ENCODE results near the gene SULT1A1.
"Not testable (repeated sequence)": the region's sequence is repeated elsewhere in the genome, so short reads cannot be mapped to it uniquely, and the experiment has no call there.

SULT1A1 gene

DNA sequence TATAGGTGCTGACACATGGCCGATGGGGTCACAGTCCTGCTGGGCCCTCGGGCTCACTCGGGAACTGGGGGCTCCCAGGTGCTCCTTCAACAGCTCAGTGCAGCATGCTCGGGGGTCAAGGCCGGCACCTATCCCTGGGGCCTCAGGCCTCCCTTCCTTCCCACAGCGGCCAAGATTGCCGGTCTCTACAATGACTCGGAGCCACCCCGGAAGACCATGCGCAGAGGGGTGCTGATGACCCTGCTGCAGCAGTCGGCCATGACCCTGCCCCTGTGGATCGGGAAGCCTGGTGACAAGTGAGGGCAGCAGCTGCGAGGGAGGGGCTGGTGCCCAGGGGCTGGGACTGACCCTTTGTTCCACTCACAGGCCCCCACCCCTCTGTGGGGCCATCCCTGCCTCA lies 19.9 kb downstream of the SULT1A1 start:
- no peak for DNase-seq

DNA sequence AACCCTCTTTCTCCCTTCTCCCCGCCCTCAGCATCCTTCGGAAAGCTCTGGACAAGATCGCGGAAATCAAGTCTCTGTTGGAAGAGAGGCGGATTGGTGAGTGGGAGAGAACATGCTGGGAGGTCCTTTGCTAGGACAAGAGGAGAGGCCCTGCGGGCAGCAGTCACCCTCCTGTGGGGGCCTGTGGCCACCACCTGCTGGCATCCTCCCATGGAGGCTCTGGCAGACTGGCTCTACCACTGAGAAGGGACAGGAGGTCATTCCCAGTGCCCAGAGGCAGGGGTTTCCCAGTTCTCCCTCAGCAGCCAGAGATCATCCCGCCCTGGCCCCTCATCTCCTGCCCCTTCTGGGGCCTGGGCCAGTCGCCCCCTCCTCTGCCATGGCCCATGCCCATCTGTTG lies 20.8 kb downstream of the SULT1A1 start:
- DNase-seq = no peak

DNA sequence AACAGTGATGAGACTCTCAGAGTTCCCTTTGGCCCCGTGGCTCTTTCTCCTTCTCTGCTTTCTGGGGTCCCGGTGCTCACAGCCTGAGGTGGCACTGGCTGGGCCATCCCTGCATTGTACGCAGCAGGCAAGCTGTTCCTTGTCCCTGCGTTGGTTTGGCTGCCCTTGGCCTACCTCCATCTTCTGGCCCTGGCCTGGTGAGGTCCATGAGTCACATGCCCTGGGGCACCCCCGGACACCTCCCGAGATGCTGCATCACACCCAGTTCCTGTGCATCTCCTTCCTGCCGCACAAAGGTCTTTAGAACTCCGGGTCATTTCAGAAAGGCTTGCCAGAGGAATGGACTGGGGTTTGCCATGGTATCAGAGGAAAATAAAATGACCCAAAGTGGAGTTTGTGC lies 22.5 kb downstream of the SULT1A1 start:
- DNase-seq = no peak

DNA sequence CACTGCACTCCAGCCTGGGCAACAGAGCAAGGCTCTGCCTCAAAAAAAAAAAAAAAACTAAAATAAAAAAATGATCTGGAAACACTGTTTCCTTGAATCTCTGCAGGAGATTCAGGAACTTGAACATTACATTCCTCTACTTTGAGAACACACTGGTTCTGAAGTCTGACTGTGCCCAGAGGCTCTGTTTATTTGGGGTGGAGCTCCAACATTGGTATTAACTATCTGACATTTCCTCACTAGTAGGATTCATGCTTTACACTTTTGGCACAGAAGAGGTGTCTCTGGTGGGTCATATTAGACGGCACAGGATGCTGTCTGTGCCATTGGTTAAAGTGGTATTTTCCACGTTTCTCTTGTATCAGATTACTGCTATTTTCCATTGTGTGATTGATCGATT lies 23.4 kb downstream of the SULT1A1 start:
- DNase-seq = no peak

DNA sequence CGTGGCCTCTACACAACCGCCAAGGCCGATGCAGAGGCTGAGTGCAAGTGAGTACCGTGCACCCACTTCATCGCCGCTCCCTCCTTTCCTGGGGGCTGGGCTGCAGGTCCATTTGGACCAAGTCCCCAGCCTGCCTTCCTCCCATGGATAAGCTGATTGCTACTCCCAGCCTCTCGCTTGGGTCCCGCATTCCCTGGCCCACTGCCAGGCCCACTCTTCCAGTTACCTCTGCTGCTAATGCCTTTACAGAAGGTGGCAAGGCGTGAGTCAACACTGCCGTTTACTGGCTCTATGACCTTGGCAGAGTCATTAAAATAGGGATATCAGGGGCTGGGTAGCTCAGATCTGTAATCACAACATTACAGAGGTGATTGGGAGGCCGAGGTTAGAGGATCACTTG lies 24.2 kb downstream of the SULT1A1 start:
- no peak for DNase-seq

DNA sequence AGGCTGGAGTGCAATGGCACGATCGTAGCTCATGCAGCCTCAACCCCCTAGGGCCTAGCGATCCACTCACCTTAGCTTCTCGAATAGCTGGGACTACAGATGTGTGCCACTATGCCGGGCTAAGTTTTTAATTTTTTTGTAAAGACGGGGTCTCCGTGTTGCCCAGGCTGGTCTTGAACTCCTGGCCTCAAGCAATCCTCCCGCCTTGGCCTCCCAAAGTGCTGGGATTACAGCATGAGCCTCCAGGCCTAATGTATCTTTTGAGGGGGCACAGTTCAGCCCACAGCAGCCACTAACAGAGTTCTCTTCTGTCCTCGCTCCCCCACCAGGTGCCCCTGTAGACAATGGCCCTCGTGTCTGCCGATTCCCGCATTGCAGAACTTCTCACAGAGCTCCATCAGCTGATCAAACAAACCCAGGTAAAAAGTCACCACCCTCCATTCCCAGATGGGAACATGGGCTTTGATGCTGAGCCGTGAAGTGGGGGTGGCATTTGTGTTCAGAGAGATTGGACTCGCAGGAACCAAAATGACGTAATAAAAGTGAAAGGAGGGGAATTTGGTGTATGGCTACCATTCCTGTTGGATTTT lies 29.0 kb downstream of the SULT1A1 start:
- no peak for DNase-seq

DNA sequence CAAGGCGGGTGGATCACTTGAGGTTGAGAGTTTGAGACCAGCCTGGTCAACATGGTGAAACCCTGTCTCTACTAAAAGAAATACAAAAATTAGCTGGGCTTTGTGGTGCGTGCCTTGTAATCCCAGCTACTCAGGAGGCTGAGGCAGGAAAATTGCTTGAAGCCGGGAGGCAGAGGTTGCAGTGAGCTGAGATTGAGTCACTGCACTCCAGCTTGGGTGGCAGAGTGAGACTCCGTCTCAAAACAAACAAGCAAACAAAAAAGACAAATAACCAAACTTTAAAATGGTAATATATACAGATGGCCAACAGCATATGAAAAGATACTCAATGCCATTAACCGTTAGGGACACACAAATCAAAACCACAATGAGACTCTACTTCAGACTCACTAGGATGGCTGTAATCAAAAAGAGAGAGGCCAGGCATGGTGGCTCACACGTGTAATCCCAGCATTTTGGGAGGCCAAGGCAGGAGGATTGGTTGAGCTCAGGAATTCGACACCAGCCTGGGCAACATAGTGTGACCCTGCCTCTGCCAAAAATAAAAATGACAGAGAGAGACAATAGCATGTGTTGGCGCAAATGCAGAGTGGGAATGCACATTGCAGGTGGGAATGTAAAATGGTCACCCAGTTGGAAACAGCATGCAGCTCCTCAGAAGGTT lies 34.3 kb downstream of the SULT1A1 start:
- DNase-seq = no peak

DNA sequence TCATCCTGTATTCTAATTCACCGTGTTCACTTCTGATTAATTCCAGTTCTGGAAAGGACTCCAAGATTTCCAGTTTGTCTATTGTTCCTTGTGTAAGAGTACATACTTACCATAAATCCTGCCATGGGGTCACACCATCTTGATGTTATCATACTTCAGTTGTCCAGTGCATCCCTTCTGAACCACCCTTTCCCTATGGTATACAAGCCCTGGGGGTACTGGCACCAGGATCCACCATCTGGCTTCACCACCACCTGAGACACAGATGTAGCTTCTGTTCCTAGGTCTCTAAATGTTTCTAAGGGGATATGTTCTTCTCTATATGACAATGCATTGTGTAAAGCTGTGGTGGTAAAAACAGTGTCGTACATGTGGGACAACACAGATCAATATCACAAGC lies 34.9 kb downstream of the SULT1A1 start:
- DNase-seq = no peak

DNA sequence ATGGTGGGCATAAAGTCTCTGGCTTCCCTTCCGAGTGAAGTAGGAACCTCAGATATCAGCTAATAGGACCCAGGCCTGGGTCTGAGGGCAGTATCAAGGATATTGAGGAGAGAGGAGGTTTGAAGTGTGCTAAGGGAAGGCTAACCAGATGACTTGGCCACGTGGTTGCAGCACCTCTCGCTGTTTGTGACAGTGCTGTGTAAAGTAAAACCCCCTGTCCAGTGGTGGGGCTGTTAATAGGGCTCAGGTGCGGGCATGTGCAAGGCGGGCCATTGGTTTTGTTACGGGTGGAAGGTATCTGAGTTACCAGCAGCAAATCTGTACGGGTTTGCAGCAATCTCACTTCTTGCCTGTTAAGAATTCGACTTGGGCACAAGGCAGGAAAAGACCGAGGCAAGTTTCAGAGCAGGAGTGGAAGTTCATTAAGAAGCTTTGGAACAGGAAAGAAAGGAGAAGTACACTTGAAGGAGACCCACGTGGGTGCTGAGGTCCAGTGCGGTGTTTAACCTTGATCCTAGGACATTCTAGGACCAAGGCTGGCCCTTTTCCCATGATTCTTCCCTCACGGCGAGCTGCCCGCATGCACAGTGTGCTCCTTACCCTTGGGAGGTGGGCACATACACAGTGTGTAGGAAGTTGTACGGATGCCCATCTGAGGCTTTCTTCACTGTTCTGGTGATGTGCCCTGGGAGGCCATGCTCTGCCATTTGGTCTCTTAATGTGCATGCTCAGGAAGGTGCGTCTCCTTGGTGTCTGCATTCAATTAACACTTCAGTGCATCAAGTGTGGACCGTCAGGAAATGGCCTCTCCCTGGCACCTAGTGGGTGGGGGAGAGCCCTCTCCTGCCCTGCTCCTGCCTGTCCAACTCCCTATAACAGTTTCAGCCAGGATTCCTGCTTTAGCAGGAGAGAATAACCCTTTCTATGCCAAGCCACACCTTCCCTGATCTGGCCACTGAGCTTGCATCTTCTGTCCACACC lies 35.8 kb downstream of the SULT1A1 start:
- DNase-seq = no peak

DNA sequence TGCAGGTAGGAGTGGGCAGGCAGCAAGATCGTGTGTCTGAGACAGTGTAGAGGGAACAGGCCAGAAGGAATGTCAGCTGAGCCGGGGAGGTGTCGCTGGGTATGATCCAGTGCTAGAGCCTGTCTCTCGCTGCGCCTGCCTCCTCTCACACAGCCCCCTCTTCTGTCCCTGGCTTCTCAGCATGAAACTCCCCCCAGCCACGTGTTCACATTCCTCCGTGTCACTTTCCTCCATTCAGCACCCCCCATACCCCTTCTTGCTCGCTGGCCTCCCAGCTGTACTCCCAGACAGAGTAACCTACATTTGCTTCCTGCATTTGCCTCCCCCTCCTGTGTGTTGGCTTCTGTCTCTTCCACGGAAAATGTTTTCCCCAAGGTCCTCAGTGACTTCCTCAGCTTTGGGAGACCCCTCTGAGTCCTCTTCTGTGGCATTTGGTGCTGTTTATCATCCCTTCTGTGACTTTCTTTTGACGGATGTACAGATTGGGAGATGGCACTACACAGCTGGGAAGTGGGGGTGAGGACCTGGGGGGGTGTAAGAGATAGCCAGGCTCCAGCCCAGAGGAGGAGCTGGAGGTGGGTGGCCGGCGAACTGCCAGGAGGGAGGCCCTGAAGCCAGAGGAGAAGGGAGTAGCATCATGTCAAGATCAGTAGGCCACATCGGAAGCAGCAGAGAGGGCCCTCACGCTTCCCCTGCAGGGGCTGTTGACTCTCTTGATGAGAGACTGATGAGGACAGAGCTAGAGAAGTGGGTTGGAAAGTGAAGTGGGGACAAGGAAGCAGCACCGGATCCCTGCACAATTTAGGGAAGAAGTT lies 36.9 kb downstream of the SULT1A1 start:
- no peak for DNase-seq

DNA sequence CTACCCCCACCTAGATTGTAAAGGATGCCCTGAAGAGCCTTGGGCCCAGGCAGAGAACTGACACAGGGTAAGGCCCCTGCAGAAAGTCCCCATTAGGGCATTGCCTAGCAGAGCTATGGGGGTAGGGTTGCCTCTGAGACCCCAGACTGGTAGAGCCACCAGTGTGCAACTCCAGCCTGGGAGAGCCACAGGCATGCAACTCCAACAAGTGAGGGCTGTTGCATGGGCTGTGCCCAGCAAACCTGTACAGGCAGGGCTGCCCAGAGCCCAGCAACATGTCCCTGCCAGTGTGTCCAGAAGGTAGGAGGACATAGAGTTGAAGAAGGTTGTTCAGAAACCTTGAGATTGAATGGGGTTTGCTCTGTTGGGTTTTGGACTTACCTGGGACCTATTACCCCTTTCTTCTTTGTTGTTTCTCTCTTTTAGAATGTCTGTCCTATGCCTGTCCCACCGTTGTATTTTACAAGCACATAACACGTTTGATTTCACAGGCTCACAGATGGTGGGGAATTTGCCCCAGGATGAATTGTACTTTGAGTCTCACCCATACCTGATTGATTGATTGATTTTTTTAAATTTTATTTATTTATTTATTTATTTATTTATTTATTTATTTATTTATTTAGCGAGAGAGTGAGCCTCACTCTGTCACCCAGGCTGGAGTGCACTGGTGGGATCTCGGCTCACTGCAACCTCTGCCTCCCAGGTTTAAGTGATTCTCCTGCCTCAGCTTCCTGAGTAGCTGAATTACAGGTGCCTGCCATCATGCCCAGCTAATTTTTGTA lies 39.7 kb downstream of the SULT1A1 start:
- DNase-seq = no peak

DNA sequence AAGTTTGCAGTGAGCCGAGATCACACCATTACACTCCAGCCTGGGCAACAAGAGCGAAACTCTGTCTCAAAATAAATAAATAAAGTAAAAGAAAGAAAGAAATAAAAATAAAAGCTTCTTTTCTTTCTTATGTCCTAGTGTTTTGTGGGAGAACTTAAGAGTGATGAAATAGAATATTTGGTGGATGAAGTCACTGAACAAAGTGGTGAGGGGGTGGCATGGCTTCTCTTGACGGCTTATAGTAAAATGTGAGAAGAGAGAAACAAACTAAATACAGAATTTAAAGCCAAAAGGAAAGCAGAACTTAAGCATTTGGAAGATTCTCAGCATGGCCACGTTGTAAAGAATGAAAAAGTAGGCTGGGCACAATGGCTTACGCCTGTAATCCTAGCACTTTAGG lies 40.8 kb downstream of the SULT1A1 start:
- DNase-seq = no peak

DNA sequence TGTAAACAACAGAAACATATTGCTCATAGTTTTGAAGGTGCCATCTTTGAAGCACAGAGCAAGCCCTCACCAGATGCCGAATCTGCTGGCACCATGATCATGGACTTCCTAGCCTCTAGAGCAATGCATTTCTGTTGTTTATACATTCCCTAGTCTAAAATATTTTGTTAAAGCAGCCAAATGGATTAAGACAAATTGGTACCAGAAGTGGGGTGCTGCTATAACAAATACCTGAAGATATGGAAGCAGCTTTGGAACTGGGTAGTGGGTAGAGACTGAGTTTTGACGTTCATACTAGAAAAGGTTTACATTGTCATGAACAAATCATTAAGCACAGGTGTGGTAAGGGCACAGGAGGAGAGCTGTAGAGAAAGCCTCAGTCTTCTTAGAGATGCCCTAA lies 42.6 kb downstream of the SULT1A1 start:
- no peak for DNase-seq

DNA sequence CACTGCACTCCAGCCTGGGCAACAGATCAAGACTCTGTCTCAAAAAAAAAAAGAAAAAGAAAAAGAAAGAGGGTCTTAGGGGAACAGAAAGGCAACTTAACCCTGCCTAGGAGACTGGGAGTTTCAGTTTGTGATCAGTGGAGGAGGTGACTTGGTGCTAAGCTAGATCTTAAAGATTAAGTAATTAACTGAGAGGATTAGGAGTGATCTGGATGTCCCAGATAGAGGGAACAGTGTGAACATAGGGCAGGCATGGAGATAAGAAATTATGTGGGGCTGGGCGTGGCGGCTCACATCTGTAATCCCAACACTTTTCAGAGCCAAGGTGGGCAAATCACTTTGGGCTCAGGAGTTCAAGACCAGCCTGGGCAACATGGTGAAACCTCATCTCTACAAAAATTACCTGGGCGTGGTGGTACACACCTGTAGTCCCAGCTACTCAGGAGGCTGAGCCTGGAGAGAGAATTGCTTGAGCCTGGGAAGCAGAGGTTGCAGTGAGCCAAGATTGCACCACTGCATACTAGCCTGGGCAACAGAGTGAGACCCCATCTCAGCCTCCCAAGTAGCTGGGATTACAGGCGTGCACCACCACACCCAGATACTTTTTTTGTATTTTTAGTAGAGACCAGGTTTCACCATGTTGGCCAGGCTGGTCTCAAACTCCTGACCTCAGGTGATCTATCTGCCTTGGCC lies 43.5 kb downstream of the SULT1A1 start:
- not testable (repeated sequence) for DNase-seq

DNA sequence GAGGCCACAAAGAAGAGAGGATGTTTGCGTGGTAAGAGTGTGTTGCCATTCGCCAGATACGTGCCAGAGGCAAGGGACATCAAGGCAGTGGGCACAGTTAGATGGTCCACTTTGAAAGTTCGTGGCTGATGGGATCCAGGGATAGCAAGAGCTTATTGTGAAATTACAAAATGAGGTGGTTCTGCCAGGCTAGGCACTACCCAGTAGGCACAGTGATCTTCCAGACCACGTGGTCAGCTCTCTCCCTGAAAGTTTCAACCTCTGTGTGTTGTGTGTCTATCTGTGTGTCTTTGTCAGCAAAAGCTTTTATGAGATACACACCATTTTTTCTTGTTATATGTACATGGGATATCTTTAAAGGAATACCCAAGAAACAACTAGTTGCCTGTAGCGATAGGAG lies 46.6 kb downstream of the SULT1A1 start:
- no peak for DNase-seq

DNA sequence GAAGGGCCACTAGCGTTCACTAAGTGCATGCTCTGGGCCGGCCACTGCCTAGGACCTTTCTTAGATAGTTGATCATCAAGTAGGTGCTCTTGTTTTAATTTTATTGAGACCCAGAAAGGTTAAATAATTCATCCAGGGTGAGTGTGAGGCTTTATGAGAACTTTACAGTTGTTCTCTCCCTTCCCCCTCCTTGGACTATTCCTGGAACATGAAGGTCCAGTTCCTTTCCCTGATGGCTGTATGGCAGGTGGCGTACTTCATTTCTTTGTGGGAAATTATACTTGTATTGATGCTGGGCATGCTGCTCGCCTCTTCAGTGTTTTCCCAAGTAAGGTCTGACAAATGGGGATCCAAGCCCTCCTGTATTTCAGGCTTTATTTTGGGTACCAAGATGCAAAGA lies 47.6 kb downstream of the SULT1A1 start:
- no peak for DNase-seq

DNA sequence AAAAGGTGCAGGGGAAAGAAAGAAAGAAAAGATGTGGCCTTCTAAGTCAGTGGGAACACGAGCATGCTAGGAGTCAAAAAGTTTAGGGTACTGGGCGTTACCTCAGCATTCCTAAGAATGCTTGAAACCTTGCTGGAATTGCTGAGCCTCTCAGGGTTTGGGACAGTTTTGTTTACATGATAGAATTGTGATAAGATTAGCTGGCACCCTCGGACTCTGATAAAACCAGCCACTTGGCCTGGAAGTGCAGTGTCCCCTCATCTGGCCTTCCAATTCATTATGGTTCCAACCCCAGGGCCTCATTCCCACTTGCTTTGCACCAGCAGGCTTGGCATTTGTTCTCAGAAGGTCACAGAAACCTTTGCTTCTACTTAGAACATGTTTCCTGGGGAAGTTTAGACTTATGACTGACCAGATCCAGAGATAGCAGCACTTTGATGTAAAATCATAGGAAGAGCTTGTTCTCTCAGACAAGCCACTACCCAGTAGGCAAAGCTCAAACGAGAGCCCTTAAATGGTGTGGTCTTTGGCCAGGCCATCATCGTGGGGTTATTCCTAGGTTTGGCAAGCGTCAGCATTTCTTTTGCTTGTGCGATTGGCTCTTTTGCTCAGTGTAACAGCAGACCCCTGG lies 48.2 kb downstream of the SULT1A1 start:
- DNase-seq = no peak

DNA sequence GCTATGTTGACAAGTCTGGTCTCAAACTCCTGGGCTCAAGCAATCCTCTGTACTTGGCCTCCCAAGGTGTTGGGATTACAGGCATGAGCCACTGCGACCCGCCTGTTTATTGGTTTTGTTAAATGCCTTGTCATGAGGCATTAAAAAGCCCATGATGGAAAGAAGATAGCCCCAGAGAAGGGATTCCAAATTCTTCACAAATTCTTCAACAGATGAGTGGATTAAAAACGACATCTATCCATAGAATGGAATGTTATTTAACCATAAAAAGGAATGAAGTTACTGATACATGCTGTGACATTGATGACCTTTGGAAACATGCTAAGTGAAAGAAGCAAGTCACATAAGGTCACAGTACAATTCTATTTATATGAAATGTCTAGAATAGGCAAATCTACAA lies 51.4 kb downstream of the SULT1A1 start:
- no peak for DNase-seq

DNA sequence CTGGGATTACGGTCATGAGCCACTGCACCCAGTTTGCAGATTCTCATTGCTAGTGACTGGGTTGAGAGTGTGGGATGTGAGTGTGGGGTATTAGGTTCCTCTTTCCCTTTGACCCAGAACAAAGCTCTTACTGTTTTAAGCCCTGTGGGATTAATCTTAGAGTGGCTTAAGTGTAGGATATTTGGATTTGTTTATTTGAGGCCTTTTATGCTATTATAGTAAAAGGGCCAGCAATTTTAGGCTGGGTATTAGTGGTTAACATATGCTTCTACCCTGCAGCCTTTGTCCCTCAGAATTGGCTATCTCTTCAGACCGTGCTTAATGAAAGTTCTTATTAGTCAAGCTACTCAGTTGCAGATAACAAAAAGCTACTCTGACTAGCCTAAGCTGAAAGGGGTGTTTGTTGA lies 52.9 kb downstream of the SULT1A1 start:
- no peak for DNase-seq

DNA sequence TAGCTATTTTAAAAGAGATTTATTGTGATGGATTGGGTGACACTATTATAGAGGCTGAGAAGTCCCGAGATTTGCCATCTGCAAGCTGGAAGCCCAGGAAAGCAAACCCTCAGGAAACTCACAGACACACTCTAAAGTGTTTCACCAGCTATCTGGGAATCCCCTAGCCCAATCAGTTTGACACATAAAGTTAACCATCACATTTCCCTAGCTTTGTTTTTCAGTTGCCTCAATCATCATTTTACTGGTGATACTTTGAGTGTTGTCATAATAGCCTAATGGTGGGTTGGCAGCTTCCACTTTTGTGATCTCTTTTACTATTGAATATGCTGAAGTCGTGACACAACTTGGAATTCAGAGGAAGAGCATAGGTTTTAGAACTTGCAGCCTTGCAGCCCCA lies 54.3 kb downstream of the SULT1A1 start:
- DNase-seq = no peak
